Body of pancreas (tissue), 4 donors: Measurements from ENCODE around the gene SMARCD3. TPM values are rescaled to one million over a fixed set of nuclear protein-coding genes. Genes with fewer than 3 reads are reported as not detected.
A peak's percentile ranks its signal among the peaks of the same experiment; 100 is the strongest.

ENCODE experiments used
- ATAC-seq: fragments of 150-250 bp; one replicate; pipeline ENCODE4 v1.9.1; 2016
- DNase-seq, 4 donors: peaks; one replicate each; pipeline ENCODE4 v3.0.0-alpha.2; 2019
- H3K27ac ChIP-seq, 4 donors: fragments of 200-600 bp; sonication (generic); 1 replicate in 3 of 4; 2 replicates in 1 of 4; pipeline versions ENCODE4 v1.5.1 to v1.6.1; 2016 to 2019; ENCODE audit warnings: mild to moderate bottlenecking in 1 of 4, mixed read lengths in 1 of 4, moderate library complexity in 1 of 4
- H3K27me3 ChIP-seq, 2 donors: fragments of 200-600 bp; sonication (generic); one replicate each; pipeline ENCODE4 v1.6.0; 2016; ENCODE audit warnings: mild to moderate bottlenecking in 1 of 2
- H3K36me3 ChIP-seq, 2 donors: fragments of 200-600 bp; sonication (generic); replicated peaks in 1 of 2; 2 replicates each; pipeline ENCODE4 v1.5.1; 2016; ENCODE audit warnings: low read depth in 2 of 2; ENCODE audit not compliant: insufficient read depth in 1 of 2
- H3K4me1 ChIP-seq: fragments of 200-600 bp; sonication (generic); one replicate; pipeline ENCODE4 v1.6.0; 2016
- H3K4me3 ChIP-seq, 2 donors: fragments of 200-600 bp; sonication (generic); 1 replicate in 1 of 2; 2 replicates in 1 of 2; pipeline ENCODE4 v1.5.1; 2016 to 2019
- H3K9me3 ChIP-seq, 3 donors: fragments of 200-600 bp; sonication (generic); 1 replicate in 2 of 3; 2 replicates in 1 of 3; pipeline ENCODE4 v1.5.1; 2016
- POLR2A ChIP-seq, 3 donors: fragments of 450-650 bp; IDR thresholded peaks; one replicate each; pipeline ENCODE4 v1.6.1; 2016; ENCODE audit warnings: antibody characterized with exemption in 3 of 3, mild to moderate bottlenecking in 2 of 3
- WGBS, 2 donors: methylation state at CpG; one replicate each; pipeline ENCODE4 v1.1.5; 2017; 5-methylcytosine and 5-hydroxymethylcytosine counted together
- intact Hi-C: fragments of 100-400 bp; cut with DNase I; formaldehyde crosslinking; loops from one replicate; pipeline ENCODE4 v1.15.1; 2023
- total RNA-seq, 2 donors: library from RNA; depleted of rRNA; stranded (reverse); fragments of >200 nt; gene quantifications; one replicate each; pipeline ENCODE4 v1.1.0, GENCODE V29; 2016
- TF ChIP-seq, protein P1 (sequence below), 7 experiments: fragments of 450-650 bp in 4 of 7; fragments of 200-600 bp in 3 of 7; sonication (generic) in 3 of 7; IDR thresholded peaks; one replicate each; pipeline ENCODE4 v1.5.1; 2016 to 2019; ENCODE audit warnings: antibody characterized with exemption in 7 of 7

Gene SMARCD3
- total RNA-seq = 10 to 100 TPM; 22.3 to 37.2 TPM

DNA sequence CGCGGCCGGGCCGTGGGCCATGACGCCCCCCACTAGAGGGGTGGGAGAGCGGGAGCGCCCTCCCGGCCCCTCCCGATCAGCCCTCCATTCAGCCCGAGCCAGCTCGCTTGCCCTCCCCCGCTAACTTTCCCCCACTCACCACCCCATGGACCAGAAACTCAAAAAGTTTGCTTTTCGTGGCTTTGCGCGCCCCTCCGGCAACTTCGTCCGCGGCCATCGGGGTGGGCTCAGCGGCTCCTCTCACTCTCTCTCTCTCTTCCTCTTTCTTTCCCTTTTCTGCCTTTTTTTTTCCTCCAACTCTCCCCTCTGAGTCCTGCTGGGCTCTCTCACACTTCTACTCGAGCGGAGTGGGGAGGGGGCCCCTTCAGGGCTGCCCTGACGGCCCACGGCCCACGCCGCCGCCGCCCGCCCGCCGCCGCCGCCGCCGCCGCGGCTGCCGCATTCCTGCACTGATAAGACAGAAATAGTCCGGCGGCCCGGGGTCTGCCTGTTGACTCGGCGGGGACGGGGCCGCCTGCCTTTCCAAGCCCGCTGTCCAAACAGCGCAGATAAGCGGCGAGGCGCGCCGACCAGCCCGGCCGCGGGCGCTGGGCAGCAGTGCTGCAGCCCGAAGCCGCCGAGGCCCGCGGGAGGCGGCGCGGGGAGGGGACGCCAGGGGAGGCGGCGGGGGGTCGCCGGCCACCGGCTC is at the start of gene SMARCD3:
Gene SMARCD3, minus strand, starts transcription at position 349 of the 688 bp plus-strand sequence. Its CDS starts 132 bp downstream, at position 217.
- Histone ChIP-seq H3K27ac (peak within 1 kb of the TSS; percentile 83 to 93 (median 90)), H3K27me3 (no peaks in the 10 kb centered on the region), H3K36me3 (no peaks in the 10 kb centered on the region), H3K9me3 (no peaks in the 10 kb centered on the region), H3K4me3 (peak within 1 kb of the TSS; percentile 16 to 77), H3K4me1 (peaks cover 80% of the 10 kb centered on the region)
- peak; percentile 73 to 77 (median 74) for DNase-seq
- 0% methylated on average over 41 to 68 of the region's 71 CpGs for WGBS, 2 donors
- intact Hi-C loops = no loop called here
- TF ChIP-seq POLR2A (IDR thresholded peaks at IDR 0.05) = no peak
- TF ChIP-seq, protein P1, sequence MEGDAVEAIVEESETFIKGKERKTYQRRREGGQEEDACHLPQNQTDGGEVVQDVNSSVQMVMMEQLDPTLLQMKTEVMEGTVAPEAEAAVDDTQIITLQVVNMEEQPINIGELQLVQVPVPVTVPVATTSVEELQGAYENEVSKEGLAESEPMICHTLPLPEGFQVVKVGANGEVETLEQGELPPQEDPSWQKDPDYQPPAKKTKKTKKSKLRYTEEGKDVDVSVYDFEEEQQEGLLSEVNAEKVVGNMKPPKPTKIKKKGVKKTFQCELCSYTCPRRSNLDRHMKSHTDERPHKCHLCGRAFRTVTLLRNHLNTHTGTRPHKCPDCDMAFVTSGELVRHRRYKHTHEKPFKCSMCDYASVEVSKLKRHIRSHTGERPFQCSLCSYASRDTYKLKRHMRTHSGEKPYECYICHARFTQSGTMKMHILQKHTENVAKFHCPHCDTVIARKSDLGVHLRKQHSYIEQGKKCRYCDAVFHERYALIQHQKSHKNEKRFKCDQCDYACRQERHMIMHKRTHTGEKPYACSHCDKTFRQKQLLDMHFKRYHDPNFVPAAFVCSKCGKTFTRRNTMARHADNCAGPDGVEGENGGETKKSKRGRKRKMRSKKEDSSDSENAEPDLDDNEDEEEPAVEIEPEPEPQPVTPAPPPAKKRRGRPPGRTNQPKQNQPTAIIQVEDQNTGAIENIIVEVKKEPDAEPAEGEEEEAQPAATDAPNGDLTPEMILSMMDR (IDR thresholded peaks at IDR 0.05) = peak in 1 of 7 experiments; percentile 15
- peak; percentile 68 for ATAC-seq

DNA sequence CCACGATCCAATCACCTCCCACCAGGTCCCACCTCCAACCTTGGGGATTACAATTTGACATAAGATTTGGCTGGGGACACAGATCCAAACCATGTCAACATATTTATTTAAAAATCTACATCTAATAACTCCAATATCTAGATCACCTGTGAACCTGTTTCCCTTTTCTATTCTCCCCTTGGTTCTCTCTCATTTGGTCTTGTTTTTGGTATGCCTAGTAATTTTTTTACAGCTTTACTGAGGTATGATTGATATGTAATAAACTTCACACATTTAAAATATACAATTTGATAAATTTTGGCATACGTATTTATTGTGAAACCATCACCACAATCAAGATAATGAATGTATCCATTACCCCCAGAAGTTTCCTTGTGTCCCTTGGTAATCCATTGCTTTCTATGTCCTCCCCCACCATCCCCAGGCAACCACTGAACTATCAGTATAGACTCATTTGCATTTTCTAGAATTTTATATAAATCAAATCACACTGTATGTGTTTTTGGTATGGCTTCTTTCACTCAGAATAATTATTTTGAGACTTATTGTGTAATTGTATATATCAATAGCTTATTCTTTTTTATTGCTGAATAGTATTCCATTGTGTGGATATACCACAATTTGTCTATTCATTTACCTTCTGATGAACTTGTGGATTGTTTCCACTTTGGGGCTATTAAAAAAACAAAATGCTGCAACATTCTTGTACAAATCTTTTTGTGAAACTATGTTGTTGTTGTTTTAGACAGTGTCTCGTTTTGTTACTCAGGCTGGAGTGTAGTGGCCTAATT is 47.9 kb upstream of the SMARCD3 start:
- WGBS, 2 donors = 54 to 57% methylated on average over 3 of the region's 3 CpGs
- TF ChIP-seq, protein P1 (IDR thresholded peaks at IDR 0.05) = no peak
- no peak for TF ChIP-seq POLR2A (IDR thresholded peaks at IDR 0.05)
- no peaks in the 10 kb centered on the region for H3K27me3 ChIP-seq

DNA sequence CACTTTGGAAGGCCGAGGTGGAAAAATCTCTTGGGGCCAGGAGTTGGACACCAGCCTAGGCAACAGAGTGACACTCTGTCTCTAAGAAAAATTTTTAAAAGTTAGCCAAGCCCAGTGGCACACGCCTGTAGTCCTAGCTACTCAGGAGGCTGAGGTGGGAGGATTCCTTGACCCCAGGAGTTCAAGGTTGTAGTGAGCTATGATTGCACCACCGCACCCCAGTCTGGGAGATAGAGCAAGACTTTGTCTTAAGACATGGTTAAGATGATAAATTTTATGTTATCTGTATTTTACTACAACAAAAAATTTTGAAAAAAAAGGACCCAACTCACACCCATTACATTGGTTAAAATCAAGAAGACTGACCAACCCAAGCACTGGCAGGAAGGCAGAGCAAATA is 44.4 kb upstream of the SMARCD3 start:
- Histone ChIP-seq H3K27me3 (no peaks in the 10 kb centered on the region), H3K36me3 (no peaks in the 10 kb centered on the region), H3K4me1 (no peaks in the 10 kb centered on the region), H3K4me3 (no peak overlapping the region), H3K27ac (no peak overlapping the region), H3K9me3 (no peaks in the 10 kb centered on the region)
- 64 to 68% methylated on average over 3 of the region's 3 CpGs for WGBS, 2 donors
- intact Hi-C loops = no loop called here
- no peak for DNase-seq
- TF ChIP-seq POLR2A (IDR thresholded peaks at IDR 0.05) = no peak
- no peak for ATAC-seq

More for the DNA sequence above, 47.9 kb upstream of the SMARCD3 start:
- no peak for ATAC-seq
- no peak for DNase-seq
- H3K9me3 ChIP-seq = no peaks in the 10 kb centered on the region
- no peaks in the 10 kb centered on the region for H3K36me3 ChIP-seq
- H3K4me1 ChIP-seq = no peaks in the 10 kb centered on the region
- H3K27ac ChIP-seq = no peak overlapping the region
- intact Hi-C loops = no loop called here
- no peak overlapping the region for H3K4me3 ChIP-seq

DNA sequence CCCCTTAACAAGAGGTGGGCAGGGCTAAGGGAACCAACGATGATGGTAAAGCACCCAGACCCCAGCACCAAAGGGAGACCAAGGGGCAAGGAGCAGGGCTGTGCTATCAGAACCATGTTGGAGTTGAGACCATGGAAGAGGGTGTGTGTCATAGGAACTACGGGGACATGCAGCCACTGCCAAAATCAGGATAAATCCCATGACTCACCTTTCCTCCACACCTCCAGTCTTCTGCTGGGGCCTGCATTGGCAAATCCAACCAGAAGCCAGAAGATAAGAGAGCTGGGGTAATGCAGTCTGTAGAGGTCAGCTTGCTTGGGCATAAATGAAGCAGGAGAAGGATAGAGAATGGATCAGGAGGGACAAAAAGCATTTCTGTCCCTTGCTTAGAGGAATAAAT is 42.7 kb upstream of the SMARCD3 start:
- H3K4me3 ChIP-seq = no peak overlapping the region
- H3K27me3 ChIP-seq = no peaks in the 10 kb centered on the region
- ATAC-seq = no peak

DNA sequence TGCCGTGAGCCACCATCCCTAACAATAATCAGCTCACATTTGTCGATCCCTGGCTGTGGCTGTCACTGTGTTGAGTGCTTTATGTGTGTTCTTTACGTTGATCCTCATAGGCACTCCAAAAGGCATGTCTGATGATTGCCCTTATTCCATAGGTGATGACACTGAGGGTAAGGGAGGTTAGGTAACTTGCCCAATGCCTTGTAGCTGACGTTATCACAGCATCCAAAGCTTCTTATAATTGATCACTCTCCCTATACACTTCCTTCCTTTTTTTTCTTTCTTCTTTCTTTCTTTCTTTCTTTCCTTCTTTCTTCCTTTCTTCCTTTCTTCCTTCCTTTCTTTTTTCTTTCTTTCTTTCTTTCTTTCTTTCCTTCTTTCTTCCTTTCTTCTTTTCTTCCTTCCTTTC is 41.9 kb upstream of the SMARCD3 start:
- no peaks in the 10 kb centered on the region for H3K27me3 ChIP-seq
- DNase-seq = no peak
- intact Hi-C loops = no loop called here
- H3K27ac ChIP-seq = no peak overlapping the region
- no peaks in the 10 kb centered on the region for H3K36me3 ChIP-seq
- H3K9me3 ChIP-seq = no peaks in the 10 kb centered on the region
- TF ChIP-seq, protein P1 (IDR thresholded peaks at IDR 0.05) = no peak
- TF ChIP-seq POLR2A (IDR thresholded peaks at IDR 0.05) = no peak
- no peak overlapping the region for H3K4me3 ChIP-seq
- H3K4me1 ChIP-seq = no peaks in the 10 kb centered on the region
- no peak for ATAC-seq
- WGBS, 2 donors = 52 to 59% methylated on average over 3 to 4 of the region's 4 CpGs

More for the DNA sequence above, 42.7 kb upstream of the SMARCD3 start:
- no peaks in the 10 kb centered on the region for H3K36me3 ChIP-seq
- intact Hi-C loops = no loop called here
- WGBS, 2 donors = 59 to 65% methylated on average over 2 of the region's 2 CpGs
- no peak overlapping the region for H3K27ac ChIP-seq
- TF ChIP-seq, protein P1 (IDR thresholded peaks at IDR 0.05) = no peak
- no peak for TF ChIP-seq POLR2A (IDR thresholded peaks at IDR 0.05)
- DNase-seq = no peak
- H3K9me3 ChIP-seq = no peaks in the 10 kb centered on the region
- H3K4me1 ChIP-seq = no peaks in the 10 kb centered on the region
